Endodermal cell (in vitro differentiated cells): ENCODE measurements around the gene SIAE. TPM values are rescaled to one million over a fixed set of nuclear protein-coding genes. Genes with fewer than 3 reads are reported as not detected.
A peak's percentile ranks its signal among the peaks of the same experiment; 100 is the strongest.

Experiments
- DNase-seq: peaks from one replicate; pipeline ENCODE4 v3.0.0-alpha.2; 2017
- H3K27ac ChIP-seq: 2 replicates; pipeline ENCODE4 v1.5.1; 2013; ENCODE audit warnings: mild to moderate bottlenecking, low read depth, low read length, moderate library complexity
- H3K27me3 ChIP-seq: 2 replicates; pipeline ENCODE4 v1.6.1; 2013; ENCODE audit warnings: mild to moderate bottlenecking, low read length, moderate library complexity; ENCODE audit not compliant: insufficient read depth, control insufficient read depth, poor library complexity, severe bottlenecking
- H3K36me3 ChIP-seq: 2 replicates; pipeline ENCODE4 v1.7.0; 2013; ENCODE audit warnings: mild to moderate bottlenecking, low read length, moderate library complexity; ENCODE audit not compliant: control insufficient read depth, insufficient read depth
- H3K4me1 ChIP-seq: one replicate; pipeline ENCODE4 v1.7.0; 2013; ENCODE audit warnings: low read length; ENCODE audit not compliant: control insufficient read depth, insufficient read depth
- H3K4me3 ChIP-seq: 2 replicates; pipeline ENCODE4 v1.5.1; 2013; ENCODE audit warnings: mild to moderate bottlenecking, low read length, moderate library complexity
- H3K9ac ChIP-seq: 2 replicates; pipeline ENCODE4 v1.6.1; 2013; ENCODE audit warnings: mild to moderate bottlenecking, low read length, moderate library complexity; ENCODE audit not compliant: poor library complexity, severe bottlenecking; ENCODE audit errors: extremely low read depth
- H3K9me3 ChIP-seq: 2 replicates; pipeline ENCODE4 v1.6.1; 2013; ENCODE audit warnings: mild to moderate bottlenecking, low read length, moderate library complexity; ENCODE audit not compliant: control insufficient read depth
- H3K27ac Mint-ChIP-seq: 2 replicates; pipeline ENCODE4 v1.8.0; 2020; ENCODE audit warnings: mixed read lengths
- H3K27me3 Mint-ChIP-seq: 2 replicates; pipeline ENCODE4 v1.8.0; 2021; ENCODE audit warnings: mild to moderate bottlenecking, mixed read lengths; ENCODE audit not compliant: insufficient read depth
- H3K36me3 Mint-ChIP-seq: 2 replicates; pipeline ENCODE4 v1.8.0; 2020; ENCODE audit warnings: low read depth, mixed read lengths
- H3K4me1 Mint-ChIP-seq: 2 replicates; pipeline ENCODE4 v1.8.0; 2020; ENCODE audit warnings: mixed read lengths
- H3K4me3 Mint-ChIP-seq: 2 replicates; pipeline ENCODE4 v1.8.0; 2020; ENCODE audit warnings: mild to moderate bottlenecking, moderate library complexity, mixed read lengths
- H3K9me3 Mint-ChIP-seq: 2 replicates; pipeline ENCODE4 v1.8.0; 2020; ENCODE audit warnings: mild to moderate bottlenecking, mixed read lengths
- WGBS, 2 experiments: methylation state at CpG; one replicate each; pipeline versions ENCODE4 v1.1.5 to v1.1.7; 2013; ENCODE audit warnings: missing lambda C conversion rate in 2 of 2, mixed read lengths in 1 of 2; ENCODE audit not compliant: insufficient coverage in 1 of 2, insufficient read length in 1 of 2; 5-methylcytosine and 5-hydroxymethylcytosine counted together
- total RNA-seq, 2 donors: library from RNA; stranded (reverse); fragmentation: NEBNext Ultra II Directional in 1 of 2; extraction: Animal tissue kit (Norgen Biotek cat#: 25700) in 1 of 2; gene quantifications; 2 replicates in 1 of 2; 3 replicates in 1 of 2; pipeline ENCODE4 v1.2.1, GENCODE V29; 2021
- TF ChIP-seq, protein P1 (sequence below): fragments of 200-600 bp; sonication (generic); conservative IDR thresholded peaks from 2 replicates; pipeline ENCODE4 v1.5.0; 2021; ENCODE audit warnings: antibody characterized with exemption, mild to moderate bottlenecking

The SIAE gene
- total RNA-seq, 2 donors from 2014 or later = 4.4 to 7.4 TPM

DNA sequence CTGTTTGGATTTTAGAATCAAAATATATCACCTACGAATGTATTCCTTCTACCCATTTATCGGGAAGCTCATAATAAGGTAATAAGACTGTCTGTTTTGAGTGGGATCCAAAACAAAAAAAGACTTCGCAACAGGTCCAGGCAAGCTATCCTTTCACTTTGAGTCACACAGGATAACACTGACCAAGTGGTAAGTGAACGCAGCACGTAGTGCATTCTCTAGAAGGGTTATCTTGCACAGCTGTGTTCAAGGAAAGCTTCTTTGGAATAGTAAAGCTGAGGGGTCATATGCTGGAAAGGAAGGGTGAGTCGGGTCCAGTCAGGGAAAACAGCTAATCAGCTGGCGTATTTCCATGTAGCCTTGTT, 43.9 kb upstream of the SIAE start:
- Mint-ChIP-seq H3K36me3 (no peaks in the 10 kb centered on the region), H3K4me3 (peak overlapping the region; percentile 51), H3K9me3 (no peaks in the 10 kb centered on the region), H3K4me1 (peaks cover 42% of the 10 kb centered on the region), H3K27me3 (peaks cover 88% of the 10 kb centered on the region), H3K27ac (no peak overlapping the region)
- H3K4me1 ChIP-seq = peaks cover 16% of the 10 kb centered on the region
- H3K9ac ChIP-seq = no peak overlapping the region
- peaks cover 75% of the 10 kb centered on the region for H3K27me3 ChIP-seq
- peak overlapping the region; percentile 72 for H3K4me3 ChIP-seq
- TF ChIP-seq, protein P1, sequence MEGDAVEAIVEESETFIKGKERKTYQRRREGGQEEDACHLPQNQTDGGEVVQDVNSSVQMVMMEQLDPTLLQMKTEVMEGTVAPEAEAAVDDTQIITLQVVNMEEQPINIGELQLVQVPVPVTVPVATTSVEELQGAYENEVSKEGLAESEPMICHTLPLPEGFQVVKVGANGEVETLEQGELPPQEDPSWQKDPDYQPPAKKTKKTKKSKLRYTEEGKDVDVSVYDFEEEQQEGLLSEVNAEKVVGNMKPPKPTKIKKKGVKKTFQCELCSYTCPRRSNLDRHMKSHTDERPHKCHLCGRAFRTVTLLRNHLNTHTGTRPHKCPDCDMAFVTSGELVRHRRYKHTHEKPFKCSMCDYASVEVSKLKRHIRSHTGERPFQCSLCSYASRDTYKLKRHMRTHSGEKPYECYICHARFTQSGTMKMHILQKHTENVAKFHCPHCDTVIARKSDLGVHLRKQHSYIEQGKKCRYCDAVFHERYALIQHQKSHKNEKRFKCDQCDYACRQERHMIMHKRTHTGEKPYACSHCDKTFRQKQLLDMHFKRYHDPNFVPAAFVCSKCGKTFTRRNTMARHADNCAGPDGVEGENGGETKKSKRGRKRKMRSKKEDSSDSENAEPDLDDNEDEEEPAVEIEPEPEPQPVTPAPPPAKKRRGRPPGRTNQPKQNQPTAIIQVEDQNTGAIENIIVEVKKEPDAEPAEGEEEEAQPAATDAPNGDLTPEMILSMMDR = no peak
- no peak for DNase-seq
- 63 to 65% methylated on average over 5 to 6 of the region's 7 CpGs for WGBS, 2 experiments
- H3K9me3 ChIP-seq = no peaks in the 10 kb centered on the region
- H3K27ac ChIP-seq = no peak overlapping the region
- no peaks in the 10 kb centered on the region for H3K36me3 ChIP-seq

GRCh38 chr11:124716591-124716990, 43.1 kb upstream of the SIAE start:
- Mint-ChIP-seq H3K36me3 (no peaks in the 10 kb centered on the region), H3K4me1 (peaks cover 34% of the 10 kb centered on the region), H3K27ac (no peak overlapping the region), H3K9me3 (no peaks in the 10 kb centered on the region), H3K27me3 (peaks cover 86% of the 10 kb centered on the region), H3K4me3 (no peak overlapping the region)
- Histone ChIP-seq H3K4me1 (peaks cover 11% of the 10 kb centered on the region), H3K9me3 (no peaks in the 10 kb centered on the region), H3K4me3 (no peak overlapping the region), H3K27ac (no peak overlapping the region), H3K9ac (no peak overlapping the region), H3K36me3 (no peaks in the 10 kb centered on the region), H3K27me3 (peaks cover 69% of the 10 kb centered on the region)
- DNase-seq = no peak
- WGBS, 2 experiments = 72% methylated on average over 3 of the region's 3 CpGs; no CpG with 5 or more reads in 1 of the 2 experiments
- TF ChIP-seq, protein P1 = no peak

- TF ChIP-seq, protein P1 = no peak
- Histone ChIP-seq H3K36me3 (no peaks in the 10 kb centered on the region), H3K9ac (no peak overlapping the region), H3K4me3 (no peak overlapping the region), H3K27ac (no peak overlapping the region), H3K27me3 (peaks cover 29% of the 10 kb centered on the region), H3K4me1 (no peaks in the 10 kb centered on the region), H3K9me3 (no peaks in the 10 kb centered on the region)
- Mint-ChIP-seq H3K4me3 (no peak overlapping the region), H3K9me3 (peaks cover 3% of the 10 kb centered on the region), H3K27ac (no peak overlapping the region), H3K27me3 (peaks cover 55% of the 10 kb centered on the region), H3K36me3 (no peaks in the 10 kb centered on the region), H3K4me1 (peaks cover 1% of the 10 kb centered on the region)
- 92 to 93% methylated on average over 2 of the region's 3 CpGs for WGBS, 2 experiments
- no peak for DNase-seq
Observed at GRCh38 chr11:124712392-124712791, 38.9 kb upstream of the SIAE start.
